ENCODE measurements around the gene RGS6. TPM values are rescaled to one million over a fixed set of nuclear protein-coding genes. Genes with fewer than 3 reads are reported as not detected.

Gene RGS6
- total RNA-seq, 1 donor from 2014 or later, result 1.1 TPM

- DNase-seq (ENCODE audit: low spot score), result no peak
Measured at GRCh38 chr14:72577521-72577920, 645.3 kb downstream of the RGS6 start.

- DNase-seq (ENCODE audit: low spot score), result no peak
Measured at GRCh38 chr14:72578514-72578913, 646.3 kb downstream of the RGS6 start.

- DNase-seq (ENCODE audit: low spot score), result no peak
Measured at GRCh38 chr14:72582582-72582981, 650.4 kb downstream of the RGS6 start.

GRCh38 chr14:72583316-72584272 lies 651.4 kb downstream of the RGS6 start:
- no peak for DNase-seq (ENCODE audit: low spot score)

- DNase-seq (ENCODE audit: low spot score), result no peak
Measured at GRCh38 chr14:72588521-72588920, 656.3 kb downstream of the RGS6 start.

GRCh38 chr14:72589652-72590051 lies 657.4 kb downstream of the RGS6 start:
- no peak for DNase-seq (ENCODE audit: low spot score)

GRCh38 chr14:72590577-72590976 lies 658.3 kb downstream of the RGS6 start:
- DNase-seq (ENCODE audit: low spot score), result no peak

GRCh38 chr14:72591391-72591790 lies 659.2 kb downstream of the RGS6 start:
- DNase-seq (ENCODE audit: low spot score), result no peak

GRCh38 chr14:72594099-72594901 lies 662.1 kb downstream of the RGS6 start:
- DNase-seq (ENCODE audit: low spot score), result no peak

- DNase-seq (ENCODE audit: low spot score), result no peak
Measured at GRCh38 chr14:72595152-72595862, 663.1 kb downstream of the RGS6 start.

GRCh38 chr14:72597252-72598233 lies 665.3 kb downstream of the RGS6 start:
- no peak for DNase-seq (ENCODE audit: low spot score)

- no peak for DNase-seq (ENCODE audit: low spot score)
Measured at GRCh38 chr14:72598306-72598705, 666.1 kb downstream of the RGS6 start.

GRCh38 chr14:72599579-72600470 lies 667.6 kb downstream of the RGS6 start:
- DNase-seq (ENCODE audit: low spot score), result no peak

GRCh38 chr14:72600551-72601330 lies 668.5 kb downstream of the RGS6 start:
- DNase-seq (ENCODE audit: low spot score), result no peak

- peak; percentile 14 for DNase-seq (ENCODE audit: low spot score)
Measured at GRCh38 chr14:72603639-72604038, 671.4 kb downstream of the RGS6 start.

- peak; percentile 12 for DNase-seq (ENCODE audit: low spot score)
Measured at GRCh38 chr14:72604133-72604532, 671.9 kb downstream of the RGS6 start.

- DNase-seq (ENCODE audit: low spot score), result peak; percentile 20
Measured at GRCh38 chr14:72605096-72605920, 673.1 kb downstream of the RGS6 start.

GRCh38 chr14:72605921-72606220 lies 673.6 kb downstream of the RGS6 start:
- no peak for DNase-seq (ENCODE audit: low spot score)

All from ureter (tissue), 1 donor.